Smooth muscle cell (in vitro differentiated cells): ENCODE measurements around the gene SIN3A. TPM values are rescaled to one million over a fixed set of nuclear protein-coding genes. Genes with fewer than 3 reads are reported as not detected.

Experiments used
- DNase-seq: peaks from one replicate; lab custom pipeline; 2025; ENCODE audit not compliant: unreplicated experiment; lab: John Stamatoyannopoulos, UW
- H2AFZ ChIP-seq: fragments of 200-600 bp; sonication (generic); 2 replicates; pipeline ENCODE4 v1.6.0; 2016; ENCODE audit warnings: antibody characterized with exemption, low read depth, mild to moderate bottlenecking
- H3F3A ChIP-seq: fragments of 200-600 bp; sonication (generic); 2 replicates; pipeline ENCODE4 v1.6.0; 2017; ENCODE audit warnings: antibody characterized with exemption, low read depth
- H3K27ac ChIP-seq: fragments of 200-600 bp; sonication (generic); 2 replicates; pipeline ENCODE4 v1.5.1; 2016; ENCODE audit warnings: low read depth, mild to moderate bottlenecking
- H3K27me3 ChIP-seq: fragments of 200-600 bp; sonication (generic); 2 replicates; pipeline ENCODE4 v1.6.1; 2016; ENCODE audit warnings: low read depth, mild to moderate bottlenecking
- H3K36me3 ChIP-seq: fragments of 200-600 bp; sonication (generic); 2 replicates; pipeline ENCODE4 v1.5.1; 2016; ENCODE audit warnings: low read depth
- H3K4me1 ChIP-seq: fragments of 200-600 bp; sonication (generic); 2 replicates; pipeline ENCODE4 v1.5.1; 2016; ENCODE audit warnings: low read depth
- H3K4me2 ChIP-seq: fragments of 200-600 bp; sonication (generic); 2 replicates; pipeline ENCODE4 v1.6.0; 2016; ENCODE audit warnings: mild to moderate bottlenecking
- H3K4me3 ChIP-seq: fragments of 200-600 bp; sonication (generic); 2 replicates; pipeline ENCODE4 v1.5.1; 2016; ENCODE audit warnings: mild to moderate bottlenecking
- H3K79me2 ChIP-seq: fragments of 200-600 bp; sonication (generic); 2 replicates; pipeline ENCODE4 v1.6.0; 2016; ENCODE audit warnings: low read depth, mild to moderate bottlenecking
- H3K9ac ChIP-seq: fragments of 200-600 bp; sonication (generic); 2 replicates; pipeline ENCODE4 v1.6.0; 2016; ENCODE audit warnings: low read depth
- H3K9me3 ChIP-seq: fragments of 200-600 bp; sonication (generic); replicated peaks from 2 replicates; pipeline ENCODE4 v1.5.1; 2016; ENCODE audit warnings: low read depth
- H4K20me1 ChIP-seq: fragments of 200-600 bp; sonication (generic); 2 replicates; pipeline ENCODE4 v1.6.0; 2016; ENCODE audit warnings: low read depth
- CTCF ChIP-seq: fragments of 200-600 bp; sonication (generic); IDR thresholded peaks from 2 replicates; pipeline ENCODE4 v1.5.1; 2017; ENCODE audit warnings: borderline replicate concordance, mild to moderate bottlenecking, antibody characterized with exemption; ENCODE audit not compliant: insufficient read depth, poor library complexity, severe bottlenecking
- WGBS: methylation state at CpG from one replicate; pipeline ENCODE4 v1.1.7; 2016; ENCODE audit warnings: low lambda C conversion rate; 5-methylcytosine and 5-hydroxymethylcytosine counted together
- polyA plus RNA-seq: library from polyadenylated mRNA; unstranded; fragments of >200 nt; fragmentation: Nextera tagmentation; extraction: Ambion mirVana; gene quantifications from 2 replicates; pipeline ENCODE4 v1.2.1, GENCODE V29; 2016
- total RNA-seq: library from RNA; depleted of rRNA; stranded (reverse); fragments of >200 nt; gene quantifications from 2 replicates; pipeline ENCODE4 v1.2.3, GENCODE V29; 2014

Gene SIN3A
- total and polyA plus RNA-seq, 2 experiments from 2014 or later: 12.0 to 40.7 TPM

- no peak overlapping the region for H2AFZ ChIP-seq
- H3K79me2 ChIP-seq: no peaks in the 10 kb centered on the region
- H3K9ac ChIP-seq: no peak overlapping the region
- WGBS: 97% methylated on average over 17 of the region's 17 CpGs
- no peaks in the 10 kb centered on the region for H3K27me3 ChIP-seq
- no peaks in the 10 kb centered on the region for H4K20me1 ChIP-seq
- H3K4me1 ChIP-seq: no peaks in the 10 kb centered on the region
- no peak overlapping the region for H3K4me3 ChIP-seq
- no peaks in the 10 kb centered on the region for H3F3A ChIP-seq
- no peak overlapping the region for H3K4me2 ChIP-seq
- no peaks in the 10 kb centered on the region for H3K36me3 ChIP-seq
- DNase-seq: no peak
- H3K9me3 ChIP-seq: no peaks in the 10 kb centered on the region
- no peak for TF ChIP-seq CTCF
- H3K27ac ChIP-seq: no peak overlapping the region
These were observed 93.4 kb downstream of the SIN3A start for GRCh38 chr15:75357976-75358673.

- Histone ChIP-seq H3K4me1 (no peaks in the 10 kb centered on the region), H3K4me3 (no peak overlapping the region), H3K9me3 (no peaks in the 10 kb centered on the region), H4K20me1 (no peaks in the 10 kb centered on the region), H3K9ac (no peak overlapping the region), H3F3A (no peaks in the 10 kb centered on the region), H3K79me2 (no peaks in the 10 kb centered on the region), H2AFZ (no peak overlapping the region), H3K27ac (no peak overlapping the region), H3K27me3 (no peaks in the 10 kb centered on the region), H3K36me3 (no peaks in the 10 kb centered on the region), H3K4me2 (no peak overlapping the region)
- WGBS: 99% methylated on average over 20 of the region's 20 CpGs
- DNase-seq: no peak
- no peak for TF ChIP-seq CTCF
These were observed 95.0 kb downstream of the SIN3A start for GRCh38 chr15:75356517-75356916.

GRCh38 chr15:75356006-75356405 lies 95.5 kb downstream of the SIN3A start:
- Histone ChIP-seq H2AFZ (no peak overlapping the region), H4K20me1 (no peaks in the 10 kb centered on the region), H3K36me3 (no peaks in the 10 kb centered on the region), H3K27ac (no peak overlapping the region), H3K27me3 (no peaks in the 10 kb centered on the region), H3K9me3 (no peaks in the 10 kb centered on the region), H3F3A (no peaks in the 10 kb centered on the region), H3K9ac (no peak overlapping the region), H3K79me2 (no peaks in the 10 kb centered on the region), H3K4me3 (no peak overlapping the region), H3K4me2 (no peak overlapping the region), H3K4me1 (no peaks in the 10 kb centered on the region)
- no peak for DNase-seq
- no peak for TF ChIP-seq CTCF
- 93% methylated on average over 28 of the region's 28 CpGs for WGBS

GRCh38 chr15:75355369-75355768 lies 96.1 kb downstream of the SIN3A start:
- no peak overlapping the region for H3K9ac ChIP-seq
- no peak overlapping the region for H3K27ac ChIP-seq
- H2AFZ ChIP-seq: no peak overlapping the region
- 97% methylated on average over 4 of the region's 4 CpGs for WGBS
- no peaks in the 10 kb centered on the region for H3K4me1 ChIP-seq
- no peaks in the 10 kb centered on the region for H3K9me3 ChIP-seq
- H3K4me3 ChIP-seq: no peak overlapping the region
- no peaks in the 10 kb centered on the region for H3K36me3 ChIP-seq
- H3F3A ChIP-seq: no peaks in the 10 kb centered on the region
- no peaks in the 10 kb centered on the region for H4K20me1 ChIP-seq
- H3K79me2 ChIP-seq: no peaks in the 10 kb centered on the region
- H3K4me2 ChIP-seq: no peak overlapping the region
- no peaks in the 10 kb centered on the region for H3K27me3 ChIP-seq
- DNase-seq: no peak
- no peak for TF ChIP-seq CTCF
